K562 (cell line): ENCODE measurements around the gene SUMO3. TPM values are rescaled to one million over a fixed set of nuclear protein-coding genes. Genes with fewer than 3 reads are reported as not detected.

Experiments used
- ATAC-seq: fragments of 200-7000 bp; cut with Tn5 transposase; 3 replicates; pipeline ENCODE4 v1.9.1; 2020; ENCODE audit warnings: moderate library complexity
- BruUV-seq: library from RNA; stranded (reverse); fragments of 400-500 nt; replicated peaks from 2 replicates; lab custom pipeline; 2021; lab: Mats Ljungman, UMichigan
- CTCF ChIA-PET: fragments of 300-600 bp; formaldehyde crosslinking; extraction: SDS; loops from one replicate; lab custom pipeline; 2021; ENCODE audit warnings: low intra/inter-chr PET ratio; lab: Yijun Ruan, JAX
- POLR2A ChIA-PET: fragments of 300-600, 350-650 bp; sonication (Branson Sonifier 250); formaldehyde crosslinking; extraction: SDS; loops from one replicate; lab custom pipeline; 2021; ENCODE audit warnings: antibody characterized with exemption, inconsistent platforms; lab: Yijun Ruan, JAX
- DNase-seq, 4 experiments: peaks; one replicate each; pipeline versions ENCODE4 v3.0.0 to v3.0.0-alpha.2; 2011 to 2018; ENCODE audit warnings: low spot score in 3 of 4, mixed read lengths in 3 of 4; ENCODE audit errors: extremely low read depth in 1 of 4
- FAIRE-seq: peaks from 2 replicates; lab custom pipeline; 2011; peaks lifted over from hg19 to GRCh38; lab: Jason Lieb, UNC
- H2AFZ ChIP-seq: 2 replicates; pipeline ENCODE4 v1.6.0; 2011; ENCODE audit warnings: low read depth, low read length, control low read depth, inconsistent platforms
- H3K27ac ChIP-seq: fragments of 200-600 bp; 3 replicates; pipeline ENCODE4 v1.8.0; 2011; ENCODE audit warnings: low read depth, mild to moderate bottlenecking, control low read depth, inconsistent platforms, low read length, moderate library complexity, mixed read lengths; ENCODE audit errors: extremely low read depth
- H3K27me3 ChIP-seq, 2 experiments: fragments of 300-600 bp in 1 of 2; 2 replicates in 1 of 2; 3 replicates in 1 of 2; pipeline versions ENCODE4 v1.6.0 to v1.8.0; 2011; ENCODE audit warnings: inconsistent platforms in 2 of 2, low read length in 2 of 2, mild to moderate bottlenecking in 1 of 2, mixed read lengths in 1 of 2, moderate library complexity in 1 of 2; ENCODE audit not compliant: control insufficient read depth in 2 of 2, insufficient read depth in 2 of 2
- H3K36me3 ChIP-seq: fragments of 300-600 bp; 3 replicates; pipeline ENCODE4 v1.8.0; 2011; ENCODE audit warnings: mild to moderate bottlenecking, low read length, inconsistent platforms; ENCODE audit not compliant: control insufficient read depth, insufficient read depth
- H3K4me1 ChIP-seq, 2 experiments: fragments of 200-600 bp in 1 of 2; replicated peaks in 1 of 2; 2 replicates in 1 of 2; 3 replicates in 1 of 2; pipeline versions ENCODE4 v1.5.1 to v1.8.0; 2011; ENCODE audit warnings: inconsistent platforms in 2 of 2, low read length in 2 of 2, mild to moderate bottlenecking in 1 of 2, mixed read lengths in 1 of 2, moderate library complexity in 1 of 2; ENCODE audit not compliant: control insufficient read depth in 2 of 2, insufficient read depth in 2 of 2
- H3K4me2 ChIP-seq: 2 replicates; pipeline ENCODE4 v1.6.1; 2011; ENCODE audit warnings: low read length, control low read depth, inconsistent platforms, mixed read lengths; ENCODE audit not compliant: insufficient read depth
- H3K4me3 ChIP-seq: fragments of 200-600 bp; sonication (generic), shearing (Covaris generic); 2 replicates; pipeline ENCODE4 v1.5.1; 2016; ENCODE audit warnings: control low read depth, inconsistent platforms
- H3K79me2 ChIP-seq: fragments of 200-600 bp; 3 replicates; pipeline ENCODE4 v1.8.0; 2011; ENCODE audit warnings: low read length, inconsistent platforms; ENCODE audit not compliant: control insufficient read depth, insufficient read depth
- H3K9ac ChIP-seq, 2 experiments: 2 replicates each; pipeline versions ENCODE4 v1.6.0 to v1.6.1; 2011; ENCODE audit warnings: low read depth in 2 of 2, low read length in 2 of 2, control low read depth in 1 of 2, inconsistent platforms in 1 of 2, mild to moderate bottlenecking in 1 of 2, mixed read lengths in 1 of 2; ENCODE audit not compliant: insufficient read depth in 1 of 2
- H3K9me1 ChIP-seq: one replicate; pipeline ENCODE4 v1.6.0; 2011; ENCODE audit warnings: inconsistent platforms, mild to moderate bottlenecking, low read length, moderate library complexity; ENCODE audit not compliant: control insufficient read depth, insufficient read depth
- H3K9me3 ChIP-seq: replicated peaks from 2 replicates; pipeline ENCODE4 v1.5.1; 2011; ENCODE audit warnings: low read depth, low read length, inconsistent platforms; ENCODE audit not compliant: control insufficient read depth, insufficient read depth
- H4K20me1 ChIP-seq: replicated peaks from 2 replicates; pipeline ENCODE4 v1.6.1; 2011; ENCODE audit warnings: low read length, inconsistent platforms, mixed read lengths; ENCODE audit not compliant: control insufficient read depth, insufficient read depth
- GATAD2A ChIP-seq: fragments of 450-650 bp; IDR thresholded peaks from 2 replicates; pipeline ENCODE4 v1.6.1; 2017
- IRF9 ChIP-seq: fragments of 450-650 bp; IDR thresholded peaks from 2 replicates; pipeline ENCODE4 v1.6.1; 2016; ENCODE audit warnings: missing biosample characterization, missing genetic modification characterization
- KLF13 ChIP-seq: fragments of 450-650 bp; IDR thresholded peaks from 2 replicates; pipeline ENCODE4 v1.6.1; 2016; ENCODE audit warnings: missing genetic modification characterization, low read depth, mild to moderate bottlenecking, missing compliant biosample characterization, moderate library complexity, borderline replicate concordance
- MCM7 ChIP-seq, 2 experiments: fragments of 450-650 bp; IDR thresholded peaks; 2 replicates each; pipeline ENCODE4 v1.6.1; 2016 to 2018
- PHB2 ChIP-seq: fragments of 450-650 bp; IDR thresholded peaks from 2 replicates; pipeline ENCODE4 v1.6.1; 2017; ENCODE audit warnings: low read depth
- POLR2AphosphoS5 ChIP-seq: IDR thresholded peaks from 2 replicates; pipeline ENCODE4 v1.6.1; 2011; ENCODE audit warnings: mild to moderate bottlenecking, low read depth, low read length, moderate library complexity; ENCODE audit not compliant: control insufficient read depth, insufficient read depth
- POU5F1 ChIP-seq: fragments of 150-350 bp; IDR thresholded peaks from 2 replicates; pipeline ENCODE4 v1.6.1; 2014; ENCODE audit warnings: borderline replicate concordance, low read length, low read depth, mild to moderate bottlenecking; ENCODE audit not compliant: partially characterized antibody
- RUNX1 ChIP-seq: sonication (generic); IDR thresholded peaks from 2 replicates; pipeline ENCODE4 v1.6.1; 2016; ENCODE audit warnings: antibody characterized with exemption, low read depth
- SNIP1 ChIP-seq: fragments of 450-650 bp; IDR thresholded peaks from 2 replicates; pipeline ENCODE4 v1.7.1; 2017; ENCODE audit warnings: low read depth, mild to moderate bottlenecking
- WGBS: fragments of 100-300 bp; shearing (Covaris generic); methylation state at CpG from one replicate; pipeline ENCODE4 v1.1.6; 2016; ENCODE audit warnings: low coverage, mixed read lengths; ENCODE audit not compliant: insufficient coverage; ENCODE audit errors: missing lambda C conversion rate; 5-methylcytosine and 5-hydroxymethylcytosine counted together
- in situ Hi-C: fragments of 300-500 bp; cut with MboI; formaldehyde crosslinking; loops from 4 replicates; pipeline ENCODE4 v1.15.0; 2018; ENCODE audit warnings: inconsistent platforms, mixed read lengths
- intact Hi-C: fragments of 100-400 bp; cut with micrococcal nuclease; formaldehyde crosslinking; loops from 2 replicates; pipeline ENCODE4 v1.14.2; 2022
- polyA plus RNA-seq, 8 experiments: library from polyadenylated mRNA; depleted of rRNA in 4 of 8; stranded (reverse) in 5 of 8; unstranded in 3 of 8; fragments of >200 nt; fragmentation: Nextera tagmentation in 2 of 8; fragmentation: Illumina TruSeq in 1 of 8; extraction: Ambion mirVana in 2 of 8; extraction: Trizol in 1 of 8; gene quantifications; 2 replicates each; pipeline versions ENCODE4 v1.2.1 to v1.2.3, GENCODE V29; 2011 to 2014; ENCODE audit warnings: inconsistent platforms in 1 of 8, missing spikeins in 1 of 8
- total RNA-seq, 7 experiments: library from RNA; depleted of rRNA in 6 of 7; stranded (reverse); fragments of >200 nt in 6 of 7; fragmentation: Illumina TruSeq in 2 of 7; extraction: Trizol in 2 of 7; gene quantifications; 2 replicates each; pipeline versions ENCODE4 v1.2.1 to v1.2.3, GENCODE V29; 2011 to 2021; ENCODE audit warnings: low replicate concordance in 1 of 7

The SUMO3 gene
- total and polyA plus RNA-seq, 9 of the 15 experiments (the other 6 are each of a cell fraction or from before 2014, with no cell fraction given) = 13.9 to 143 (median 113) TPM

GRCh38 chr21:44838951-44839350, 21.1 kb upstream of the SUMO3 start:
- intact Hi-C loops (loop anchor here (10.0 kb wide), 1 partner anchor 794 kb away; no protein-coding TSS in a partner anchor), in situ Hi-C loops (no loop called here)
- CTCF ChIA-PET = no interaction called here
- DNase-seq = no peak
- Histone ChIP-seq H3K79me2 (no peaks in the 10 kb centered on the region), H3K9ac (no peak overlapping the region), H3K36me3 (no peaks in the 10 kb centered on the region), H3K4me3 (no peak overlapping the region), H3K4me2 (no peak overlapping the region), H3K27me3 (peaks cover 14 to 36% of the 10 kb centered on the region in 2 experiments; a peak in 4 of 5 replicates), H4K20me1 (peaks cover 5% of the 10 kb centered on the region; the same call in 1 of the 2 replicates), H3K9me3 (no peaks in the 10 kb centered on the region), H3K27ac (no peak overlapping the region), H3K9me1 (no peaks in the 10 kb centered on the region), H3K4me1 (peaks cover 21 to 52% of the 10 kb centered on the region in 2 experiments), H2AFZ (no peak overlapping the region)
- POLR2A ChIA-PET = no interaction called here
- ATAC-seq = no peak
- no peak for TF ChIP-seq KLF13 (tag)
- no peak for TF ChIP-seq POU5F1
- no peak for TF ChIP-seq POLR2AphosphoS5
- no peak for TF ChIP-seq GATAD2A
- no peak for TF ChIP-seq SNIP1
- no peak for TF ChIP-seq IRF9 (tag)
- no peak for TF ChIP-seq PHB2
- no peak for TF ChIP-seq RUNX1
- TF ChIP-seq MCM7 (IDR thresholded peaks at IDR 0.05) = no peak
- 29% methylated on average over 9 of the region's 9 CpGs for WGBS
- FAIRE-seq = no peak
- no TSS peak for BruUV-seq
